Tongue (tissue), 2 donors: ENCODE measurements around the gene MCF2L2. TPM values are rescaled to one million over a fixed set of nuclear protein-coding genes. Genes with fewer than 3 reads are reported as not detected.

ENCODE experiments used
- small RNA-seq: library from RNA; depleted of rRNA; stranded (forward); fragments of <200 nt; gene quantifications from one replicate; pipeline ENCODE3, GENCODE V24; 2014; ENCODE audit warnings: low replicate concordance
- total RNA-seq: library from RNA; depleted of rRNA; stranded (reverse); fragments of >200 nt; gene quantifications from one replicate; pipeline ENCODE4 v1.2.3, GENCODE V29; 2014

The MCF2L2 gene
- total RNA-seq, 1 donor from 2014 or later, result 2.6 TPM

Small RNA genes lying within 50 kb of the gene (small RNA-seq; reads per million reads assigned to genes)
- gene RF00092 (not detected), gene RF00394 (not detected), gene RF01241 (not detected), gene RNA5SP151 (not detected), gene SNORA63D (6.3 reads per million, percentile 93 among the genes with 10 or more reads in this experiment)

Other genes starting within 250 kb of the MCF2L2 start
- gene B3GNT5, start 175.4 kb downstream of the MCF2L2 start, total RNA-seq, result 14.4 TPM
- gene KLHL6, start 127.1 kb upstream of the MCF2L2 start, total RNA-seq, result 4.2 TPM
- 221 TPM for gene KLHL24, start 207.0 kb upstream of the MCF2L2 start, total RNA-seq